KOPT-K1 (cell line): ENCODE data around the gene TREML1.
"Not testable (repeated sequence)": the region's sequence is repeated elsewhere in the genome, so short reads cannot be mapped to it uniquely, and the experiment has no call there.

ENCODE experiments used
- H3K27ac ChIP-seq: fragments of 200-600 bp; sonication (generic); 2 replicates; pipeline ENCODE4 v1.5.1; 2016; ENCODE audit warnings: antibody characterized with exemption, mild to moderate bottlenecking, low read depth, low read length; ENCODE audit not compliant: poor library complexity, severe bottlenecking
- H3K36me3 ChIP-seq: fragments of 200-600 bp; sonication (generic); 2 replicates; pipeline ENCODE4 v1.5.1; 2017; ENCODE audit warnings: antibody characterized with exemption, mild to moderate bottlenecking, low read length, moderate library complexity; ENCODE audit not compliant: insufficient read depth
- H3K9me3 ChIP-seq: fragments of 200-600 bp; sonication (generic); 2 replicates; pipeline ENCODE4 v1.5.1; 2017; ENCODE audit warnings: antibody characterized with exemption, low read length, mild to moderate bottlenecking; ENCODE audit not compliant: insufficient read depth, poor library complexity, severe bottlenecking

Gene TREML1

GRCh38 chr6:41135062-41135832 lies 18.9 kb downstream of the TREML1 start:
- Histone ChIP-seq H3K27ac (no peak overlapping the region), H3K9me3 (no peaks in the 10 kb centered on the region), H3K36me3 (no peaks in the 10 kb centered on the region)

- no peaks in the 10 kb centered on the region for H3K36me3 ChIP-seq
- no peak overlapping the region for H3K27ac ChIP-seq
- no peaks in the 10 kb centered on the region for H3K9me3 ChIP-seq
Observed at GRCh38 chr6:41132254-41132653, 21.9 kb downstream of the TREML1 start.

GRCh38 chr6:41125282-41125681 lies 28.9 kb downstream of the TREML1 start:
- no peaks in the 10 kb centered on the region for H3K9me3 ChIP-seq
- H3K27ac ChIP-seq, result no peak overlapping the region
- no peaks in the 10 kb centered on the region for H3K36me3 ChIP-seq

GRCh38 chr6:41122918-41123317 lies 31.2 kb downstream of the TREML1 start:
- Histone ChIP-seq H3K9me3 (no peaks in the 10 kb centered on the region), H3K36me3 (no peaks in the 10 kb centered on the region), H3K27ac (no peak overlapping the region)

- no peak overlapping the region for H3K27ac ChIP-seq
- H3K36me3 ChIP-seq, result no peaks in the 10 kb centered on the region
- no peaks in the 10 kb centered on the region for H3K9me3 ChIP-seq
Observed at GRCh38 chr6:41122373-41122772, 31.8 kb downstream of the TREML1 start.

GRCh38 chr6:41120058-41120457 lies 34.1 kb downstream of the TREML1 start:
- no peaks in the 10 kb centered on the region for H3K36me3 ChIP-seq
- H3K9me3 ChIP-seq, result no peaks in the 10 kb centered on the region
- no peak overlapping the region for H3K27ac ChIP-seq

GRCh38 chr6:41119508-41119907 lies 34.6 kb downstream of the TREML1 start:
- Histone ChIP-seq H3K36me3 (no peaks in the 10 kb centered on the region), H3K27ac (no peak overlapping the region), H3K9me3 (no peaks in the 10 kb centered on the region)

- H3K27ac ChIP-seq, H3K9me3 ChIP-seq, H3K36me3 ChIP-seq: not testable (repeated sequence)
Observed at GRCh38 chr6:41115027-41115426, 39.1 kb downstream of the TREML1 start.

- no peaks in the 10 kb centered on the region for H3K36me3 ChIP-seq
- no peak overlapping the region for H3K27ac ChIP-seq
- no peaks in the 10 kb centered on the region for H3K9me3 ChIP-seq
Observed at GRCh38 chr6:41111017-41111416, 43.1 kb downstream of the TREML1 start.

GRCh38 chr6:41103847-41104246 lies 50.3 kb downstream of the TREML1 start:
- Histone ChIP-seq H3K27ac (no peak overlapping the region), H3K36me3 (peaks cover 37% of the 10 kb centered on the region), H3K9me3 (no peaks in the 10 kb centered on the region)

GRCh38 chr6:41100871-41101287 lies 53.3 kb downstream of the TREML1 start:
- Histone ChIP-seq H3K9me3 (no peaks in the 10 kb centered on the region), H3K27ac (no peak overlapping the region), H3K36me3 (peaks cover 67% of the 10 kb centered on the region)
